Activated CD4-positive, alpha-beta T cell treated with anti-CD3 and anti-CD28 coated beads, Interleukin-10, Interleukin-2, amounts not matched to agents 100 ng/mL and 50 ng/mL, durations not matched to agents 16 hours and 8 hours (primary cell): ENCODE data around the gene ABCA1.
"Not testable (repeated sequence)": the region's sequence is repeated elsewhere in the genome, so short reads cannot be mapped to it uniquely, and the experiment has no call there.

Experiments
- DNase-seq: peaks from one replicate; pipeline ENCODE4 v3.0.0-alpha.2; 2020

Gene ABCA1

GRCh38 chr9:104948277-104948676 lies 20.3 kb upstream of the ABCA1 start:
- DNase-seq, result no peak

- no peak for DNase-seq
These were observed 16.9 kb upstream of the ABCA1 start for GRCh38 chr9:104944871-104945270.

GRCh38 chr9:104944356-104944755 lies 16.4 kb upstream of the ABCA1 start:
- no peak for DNase-seq

DNA sequence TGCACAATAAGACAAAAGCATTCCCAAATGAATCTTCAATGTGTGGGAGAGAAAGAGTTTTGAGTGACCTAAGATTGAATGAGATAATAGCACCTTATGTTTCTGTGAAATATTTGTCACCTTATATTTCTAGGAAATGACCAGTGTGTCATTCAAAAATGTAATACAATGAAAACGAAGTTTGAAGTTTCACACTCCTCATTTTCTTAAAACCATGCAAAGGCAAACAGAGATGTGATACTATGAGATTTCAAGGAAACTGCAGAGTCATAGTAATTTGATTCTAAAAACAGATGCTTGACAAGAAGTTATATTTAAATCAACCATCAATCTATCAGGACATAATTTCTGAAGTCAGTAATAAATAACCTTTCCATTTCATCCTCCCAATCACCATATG lies 13.6 kb upstream of the ABCA1 start:
- DNase-seq, result peak; percentile 17

DNA sequence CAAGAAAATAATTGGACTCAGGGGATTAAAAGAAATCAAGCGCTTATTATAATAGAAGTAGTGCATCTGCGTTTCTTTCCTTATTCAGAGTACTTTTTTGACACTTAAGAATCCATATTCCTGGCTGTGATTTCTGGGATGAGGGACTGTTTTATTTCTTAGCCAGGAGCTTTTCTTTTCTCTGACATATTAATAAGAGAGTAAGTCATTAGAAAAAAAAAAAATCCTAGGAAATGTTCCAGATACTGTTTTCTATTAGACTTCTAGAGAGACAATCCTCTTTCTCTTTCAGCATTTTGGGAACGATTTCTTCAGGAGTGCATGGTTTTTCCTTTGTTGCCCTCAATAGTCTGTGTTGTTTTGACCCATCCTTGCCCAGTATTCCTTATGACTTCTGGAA lies 8.3 kb upstream of the ABCA1 start:
- no peak for DNase-seq

DNA sequence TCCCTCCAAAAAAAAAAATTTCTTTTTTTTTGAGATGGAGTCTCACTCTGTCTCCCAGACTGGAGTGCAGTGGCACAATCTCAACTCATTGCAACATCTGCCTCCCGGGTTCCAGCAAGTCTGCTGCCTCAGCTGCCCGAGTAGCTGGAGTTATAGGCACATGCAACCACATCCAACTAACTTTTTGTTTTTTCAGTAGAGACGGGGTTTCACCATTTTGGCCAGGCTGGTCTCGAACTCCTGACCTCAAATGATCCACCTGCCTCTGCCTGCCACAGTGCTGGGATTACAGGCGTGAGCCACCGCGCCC lies 7.5 kb upstream of the ABCA1 start:
- not testable (repeated sequence) for DNase-seq

DNA sequence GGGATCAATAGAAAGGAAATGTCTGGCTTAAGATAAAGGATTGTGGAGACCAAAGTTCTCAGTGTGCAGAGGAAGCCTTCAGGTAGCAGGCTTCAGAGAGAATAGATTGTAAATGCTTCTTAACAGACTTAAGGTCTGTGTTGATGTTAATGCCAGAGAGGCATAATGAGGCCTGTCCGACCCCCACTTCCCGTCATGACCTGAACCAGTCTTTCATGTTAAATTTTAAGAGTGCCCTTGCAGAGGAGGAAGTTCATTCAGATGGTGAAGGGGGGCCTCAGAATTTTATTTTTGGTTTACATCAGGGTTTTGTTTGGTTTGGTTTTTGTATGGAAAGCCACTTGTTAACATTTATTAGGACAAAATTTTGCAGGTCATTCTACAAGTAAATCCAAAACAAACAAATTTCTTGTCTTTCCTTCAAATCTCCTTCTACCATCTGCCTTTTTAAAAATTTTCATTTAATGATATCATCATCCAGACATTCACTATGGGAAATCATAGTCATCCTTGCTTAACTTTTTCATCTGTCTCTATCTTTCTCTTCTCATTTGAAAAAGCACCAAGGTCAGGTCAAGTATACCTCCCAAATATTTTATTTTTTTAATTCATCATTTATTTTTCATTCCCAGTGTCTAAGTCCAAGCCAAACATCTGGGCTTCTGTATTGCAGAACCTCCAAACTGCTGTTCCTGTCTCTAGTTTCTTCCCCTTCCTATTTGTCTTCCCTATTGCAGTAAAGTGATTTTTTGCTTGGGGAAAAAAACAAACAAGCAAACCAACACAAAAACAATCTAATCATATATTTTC lies 6.9 kb upstream of the ABCA1 start:
- DNase-seq, result no peak

DNA sequence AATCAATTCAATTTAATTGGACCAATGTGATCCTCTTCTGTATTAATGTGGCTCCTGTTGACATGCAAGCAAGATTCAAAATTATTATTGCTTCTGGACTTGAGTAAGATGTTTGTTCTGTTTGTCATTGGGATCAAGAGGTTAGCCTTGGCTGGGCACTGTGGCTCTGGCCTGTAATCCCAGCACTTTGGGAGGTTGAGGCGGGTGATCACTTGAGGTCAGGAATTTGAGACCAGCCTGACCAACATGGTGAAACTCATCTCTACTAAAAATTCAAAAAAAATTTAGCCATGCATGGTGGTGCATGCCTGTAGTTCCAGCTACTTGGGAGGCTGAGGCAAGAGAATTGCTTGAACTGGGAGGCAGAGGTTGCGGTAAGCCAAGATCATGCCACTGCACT lies 5.1 kb upstream of the ABCA1 start:
- not testable (repeated sequence) for DNase-seq

- DNase-seq, result no peak
These were observed 3.3 kb upstream of the ABCA1 start for GRCh38 chr9:104931256-104931655.

- DNase-seq, result no peak
These were observed 591 bp downstream of the ABCA1 start for GRCh38 chr9:104927216-104927911.

- DNase-seq, result no peak
These were observed 4.2 kb downstream of the ABCA1 start for GRCh38 chr9:104923740-104924139.

- DNase-seq, result no peak
These were observed 4.7 kb downstream of the ABCA1 start for GRCh38 chr9:104923289-104923688.

GRCh38 chr9:104922748-104923147 lies 5.2 kb downstream of the ABCA1 start:
- not testable (repeated sequence) for DNase-seq

- no peak for DNase-seq
These were observed 6.8 kb downstream of the ABCA1 start for GRCh38 chr9:104921067-104921741.

DNA sequence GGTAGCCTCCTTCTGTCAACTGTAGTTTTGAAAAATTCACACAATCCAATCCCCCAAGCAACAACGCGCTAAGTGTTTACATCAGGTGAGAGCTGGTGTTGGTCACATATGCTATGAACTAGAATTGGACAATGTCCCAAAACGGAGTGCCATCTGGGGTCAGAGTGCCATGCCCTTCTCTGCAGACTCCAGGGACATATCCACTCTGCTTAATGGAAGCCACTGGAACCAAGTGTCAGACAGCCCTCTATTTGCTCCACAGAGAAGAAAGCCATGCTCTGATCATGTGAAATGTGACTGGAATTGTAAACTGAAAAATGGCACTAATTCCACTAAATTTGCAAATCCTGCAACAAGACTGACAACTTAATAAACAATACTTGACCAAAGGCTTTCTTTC lies 12.2 kb downstream of the ABCA1 start:
- no peak for DNase-seq

DNA sequence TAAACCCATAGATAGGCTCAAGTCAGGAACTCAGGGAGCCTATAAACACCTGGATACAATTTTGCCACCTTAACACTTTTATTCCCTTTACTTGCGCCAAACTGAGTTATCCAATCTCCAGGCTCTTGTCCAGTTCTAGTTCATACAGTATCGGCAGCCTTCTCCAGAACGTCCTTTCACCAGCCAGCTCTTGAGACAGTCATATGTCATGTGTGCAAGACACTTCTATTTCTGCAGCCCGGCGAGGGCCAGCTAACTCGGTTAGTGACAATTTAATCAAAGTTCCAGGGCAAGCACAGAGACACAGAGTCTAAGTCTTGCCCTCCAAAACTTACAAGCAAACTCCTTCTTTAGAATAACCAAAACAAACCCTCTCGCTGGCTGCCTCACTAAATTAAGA lies 12.9 kb downstream of the ABCA1 start:
- no peak for DNase-seq

GRCh38 chr9:104914466-104914865 lies 13.5 kb downstream of the ABCA1 start:
- no peak for DNase-seq

- DNase-seq, result no peak
These were observed 15.3 kb downstream of the ABCA1 start for GRCh38 chr9:104912606-104913005.

GRCh38 chr9:104911032-104911607 lies 16.8 kb downstream of the ABCA1 start:
- DNase-seq, result peak; percentile 1

- DNase-seq, result no peak
These were observed 20.5 kb downstream of the ABCA1 start for GRCh38 chr9:104907278-104907951.

- no peak for DNase-seq
These were observed 21.3 kb downstream of the ABCA1 start for GRCh38 chr9:104906441-104907277.

DNA sequence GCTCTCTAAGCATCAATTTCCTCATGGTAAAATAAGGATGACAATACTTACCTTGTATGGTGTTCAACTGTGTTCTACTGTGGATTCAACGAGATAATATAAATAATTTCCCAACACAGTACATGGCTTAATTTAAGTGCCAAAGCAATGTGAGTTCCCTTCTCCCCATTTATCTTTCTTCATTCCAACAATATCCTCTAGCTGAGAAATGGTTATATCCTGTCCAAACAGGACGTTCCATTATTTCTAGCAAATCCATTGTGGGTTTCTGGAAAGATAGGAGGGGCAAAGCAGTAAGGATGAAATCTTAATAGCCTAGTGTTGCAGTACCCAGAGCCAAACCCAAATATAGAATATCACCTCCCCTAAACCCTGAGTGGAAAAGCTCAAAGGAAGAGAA lies 22.0 kb downstream of the ABCA1 start:
- no peak for DNase-seq
